K562 (cell line): ENCODE measurements around the gene RNF187. TPM values are rescaled to one million over a fixed set of nuclear protein-coding genes. Genes with fewer than 3 reads are reported as not detected.

Experiments
- ARID1B ChIP-seq: fragments of 450-650 bp; IDR thresholded peaks from 2 replicates; pipeline ENCODE4 v1.6.1; 2016; ENCODE audit warnings: antibody characterized with exemption, mild to moderate bottlenecking, inconsistent platforms
- BRD9 ChIP-seq: fragments of 450-650 bp; IDR thresholded peaks from 2 replicates; pipeline ENCODE4 v1.6.1; 2018; ENCODE audit warnings: low read depth; ENCODE audit not compliant: partially characterized antibody
- BRF1 ChIP-seq: IDR thresholded peaks from 3 replicates; pipeline ENCODE4 v1.6.1; 2011; ENCODE audit warnings: borderline replicate concordance, mild to moderate bottlenecking; ENCODE audit not compliant: insufficient read length; ENCODE audit errors: extremely low read depth
- CHD2 ChIP-seq: IDR thresholded peaks from 2 replicates; pipeline ENCODE4 v1.6.1; 2011; ENCODE audit warnings: low read depth, low read length
- CXXC5 ChIP-seq: fragments of 250-450 bp; sonication (Bioruptor Pico); IDR thresholded peaks from 2 replicates; pipeline ENCODE4 v1.8.0; 2022; ENCODE audit warnings: inconsistent platforms, mild to moderate bottlenecking, moderate library complexity
- ELF4 ChIP-seq: fragments of 450-650 bp; formaldehyde crosslinking; IDR thresholded peaks from 2 replicates; pipeline ENCODE4 v1.4.0; 2022; ENCODE audit warnings: missing genetic modification characterization
- ILK ChIP-seq: fragments of 450-650 bp; IDR thresholded peaks from 2 replicates; pipeline ENCODE4 v1.6.1; 2016; ENCODE audit warnings: missing genetic modification characterization, low read depth, mild to moderate bottlenecking, missing compliant biosample characterization, moderate library complexity, borderline replicate concordance
- MAZ ChIP-seq, 2 experiments: fragments of 450-650 bp in 1 of 2; sonication (generic) in 1 of 2; formaldehyde crosslinking; IDR thresholded peaks in 1 of 2; conservative IDR thresholded peaks in 1 of 2; 2 replicates each; pipeline versions ENCODE4 v1.4.0 to v1.5.0; 2020; ENCODE audit warnings: mild to moderate bottlenecking in 1 of 2, missing genetic modification reagents in 1 of 2
- POLR2B ChIP-seq: fragments of 450-650 bp; IDR thresholded peaks from 2 replicates; pipeline ENCODE4 v1.6.1; 2018; ENCODE audit warnings: low read depth; ENCODE audit not compliant: partially characterized antibody
- POLR3G ChIP-seq: IDR thresholded peaks from 2 replicates; pipeline ENCODE4 v1.6.1; 2011; ENCODE audit not compliant: insufficient read length, insufficient replicate concordance; ENCODE audit errors: extremely low read depth
- PTRF ChIP-seq: fragments of 450-650 bp; IDR thresholded peaks from 2 replicates; pipeline ENCODE4 v1.6.1; 2016; ENCODE audit warnings: mild to moderate bottlenecking, missing genetic modification characterization, missing compliant biosample characterization
- RBM17 ChIP-seq: fragments of 200-400 bp; formaldehyde crosslinking; IDR thresholded peaks from 2 replicates; pipeline ENCODE4 v1.6.1; 2017; ENCODE audit warnings: low read depth, mild to moderate bottlenecking, low read length, borderline replicate concordance
- SRF ChIP-seq, 2 experiments: fragments of 250-450, 450-650 bp in 1 of 2; sonication (Bioruptor Pico) in 1 of 2; sonication (generic) in 1 of 2; formaldehyde crosslinking; IDR thresholded peaks; 2 replicates each; pipeline versions ENCODE4 v1.5.0 to v1.5.1; 2020 to 2022; ENCODE audit warnings: mild to moderate bottlenecking in 1 of 2, missing genetic modification reagents in 1 of 2
- TRIM24 ChIP-seq, 2 experiments: fragments of 450-650 bp; IDR thresholded peaks; 2 replicates each; pipeline ENCODE4 v1.6.1; 2016
- VEZF1 ChIP-seq: fragments of 200-800 bp; sonication (Bioruptor generic); IDR thresholded peaks from 2 replicates; pipeline ENCODE4 v1.6.1; 2017; ENCODE audit warnings: missing genetic modification characterization, missing compliant biosample characterization
- polyA plus RNA-seq, 8 experiments: library from polyadenylated mRNA; depleted of rRNA in 4 of 8; stranded (reverse) in 5 of 8; unstranded in 3 of 8; fragments of >200 nt; fragmentation: Nextera tagmentation in 2 of 8; fragmentation: Illumina TruSeq in 1 of 8; extraction: Ambion mirVana in 2 of 8; extraction: Trizol in 1 of 8; gene quantifications; 2 replicates each; pipeline versions ENCODE4 v1.2.1 to v1.2.3, GENCODE V29; 2011 to 2014; ENCODE audit warnings: inconsistent platforms in 1 of 8, missing spikeins in 1 of 8
- total RNA-seq, 7 experiments: library from RNA; depleted of rRNA in 6 of 7; stranded (reverse); fragments of >200 nt in 6 of 7; fragmentation: Illumina TruSeq in 2 of 7; extraction: Trizol in 2 of 7; gene quantifications; 2 replicates each; pipeline versions ENCODE4 v1.2.1 to v1.2.3, GENCODE V29; 2011 to 2021; ENCODE audit warnings: low replicate concordance in 1 of 7
- TF ChIP-seq, protein P1 (sequence below): fragments of 450-650 bp; IDR thresholded peaks from 2 replicates; pipeline ENCODE4 v1.6.1; 2014; ENCODE audit warnings: low read depth, mild to moderate bottlenecking, moderate library complexity, borderline replicate concordance
- TF ChIP-seq, protein P2 (sequence below): fragments of 450-650 bp; IDR thresholded peaks from 2 replicates; pipeline ENCODE4 v1.6.1; 2018; ENCODE audit not compliant: partially characterized antibody
- TF ChIP-seq, protein P3 (sequence below): fragments of 450-650 bp; formaldehyde crosslinking; IDR thresholded peaks from 2 replicates; pipeline ENCODE4 v1.4.0; 2020; ENCODE audit warnings: mild to moderate bottlenecking, mixed read lengths

The RNF187 gene
- total and polyA plus RNA-seq, 9 of the 15 experiments (the other 6 are each of a cell fraction or from before 2014, with no cell fraction given), result 2.3 to 119 (median 41.9) TPM

- peak; percentile 21 to 74; a peak in 3 of 4 replicates for TF ChIP-seq MAZ (CRISPR knock-in tag; conservative IDR thresholded peaks at IDR 0.05 in 1 of 2, IDR thresholded peaks at IDR 0.05 in 1 of 2)
- TF ChIP-seq SRF (CRISPR knock-in tag; IDR thresholded peaks at IDR 0.05), result peak in 1 of 2 experiments; percentile 52; a peak in 1 of 4 replicates
- TF ChIP-seq, protein P1, sequence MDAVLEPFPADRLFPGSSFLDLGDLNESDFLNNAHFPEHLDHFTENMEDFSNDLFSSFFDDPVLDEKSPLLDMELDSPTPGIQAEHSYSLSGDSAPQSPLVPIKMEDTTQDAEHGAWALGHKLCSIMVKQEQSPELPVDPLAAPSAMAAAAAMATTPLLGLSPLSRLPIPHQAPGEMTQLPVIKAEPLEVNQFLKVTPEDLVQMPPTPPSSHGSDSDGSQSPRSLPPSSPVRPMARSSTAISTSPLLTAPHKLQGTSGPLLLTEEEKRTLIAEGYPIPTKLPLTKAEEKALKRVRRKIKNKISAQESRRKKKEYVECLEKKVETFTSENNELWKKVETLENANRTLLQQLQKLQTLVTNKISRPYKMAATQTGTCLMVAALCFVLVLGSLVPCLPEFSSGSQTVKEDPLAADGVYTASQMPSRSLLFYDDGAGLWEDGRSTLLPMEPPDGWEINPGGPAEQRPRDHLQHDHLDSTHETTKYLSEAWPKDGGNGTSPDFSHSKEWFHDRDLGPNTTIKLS, result no peak
- no peak; the same call in 1 of the 2 replicates for TF ChIP-seq VEZF1 (CRISPR knock-in tag)
- TF ChIP-seq POLR2B, result no peak
- no peak for TF ChIP-seq CHD2
- no peak for TF ChIP-seq PTRF (tag)
- no peak for TF ChIP-seq ILK
- peak; percentile 60 for TF ChIP-seq CXXC5 (CRISPR knock-in tag)
- no peak for TF ChIP-seq TRIM24 (IDR thresholded peaks at IDR 0.05)
- peak; percentile 54 for TF ChIP-seq BRD9
- no peak for TF ChIP-seq ELF4 (CRISPR knock-in tag)
- TF ChIP-seq BRF1, result no peak
- no peak for TF ChIP-seq RBM17
- TF ChIP-seq, protein P2, sequence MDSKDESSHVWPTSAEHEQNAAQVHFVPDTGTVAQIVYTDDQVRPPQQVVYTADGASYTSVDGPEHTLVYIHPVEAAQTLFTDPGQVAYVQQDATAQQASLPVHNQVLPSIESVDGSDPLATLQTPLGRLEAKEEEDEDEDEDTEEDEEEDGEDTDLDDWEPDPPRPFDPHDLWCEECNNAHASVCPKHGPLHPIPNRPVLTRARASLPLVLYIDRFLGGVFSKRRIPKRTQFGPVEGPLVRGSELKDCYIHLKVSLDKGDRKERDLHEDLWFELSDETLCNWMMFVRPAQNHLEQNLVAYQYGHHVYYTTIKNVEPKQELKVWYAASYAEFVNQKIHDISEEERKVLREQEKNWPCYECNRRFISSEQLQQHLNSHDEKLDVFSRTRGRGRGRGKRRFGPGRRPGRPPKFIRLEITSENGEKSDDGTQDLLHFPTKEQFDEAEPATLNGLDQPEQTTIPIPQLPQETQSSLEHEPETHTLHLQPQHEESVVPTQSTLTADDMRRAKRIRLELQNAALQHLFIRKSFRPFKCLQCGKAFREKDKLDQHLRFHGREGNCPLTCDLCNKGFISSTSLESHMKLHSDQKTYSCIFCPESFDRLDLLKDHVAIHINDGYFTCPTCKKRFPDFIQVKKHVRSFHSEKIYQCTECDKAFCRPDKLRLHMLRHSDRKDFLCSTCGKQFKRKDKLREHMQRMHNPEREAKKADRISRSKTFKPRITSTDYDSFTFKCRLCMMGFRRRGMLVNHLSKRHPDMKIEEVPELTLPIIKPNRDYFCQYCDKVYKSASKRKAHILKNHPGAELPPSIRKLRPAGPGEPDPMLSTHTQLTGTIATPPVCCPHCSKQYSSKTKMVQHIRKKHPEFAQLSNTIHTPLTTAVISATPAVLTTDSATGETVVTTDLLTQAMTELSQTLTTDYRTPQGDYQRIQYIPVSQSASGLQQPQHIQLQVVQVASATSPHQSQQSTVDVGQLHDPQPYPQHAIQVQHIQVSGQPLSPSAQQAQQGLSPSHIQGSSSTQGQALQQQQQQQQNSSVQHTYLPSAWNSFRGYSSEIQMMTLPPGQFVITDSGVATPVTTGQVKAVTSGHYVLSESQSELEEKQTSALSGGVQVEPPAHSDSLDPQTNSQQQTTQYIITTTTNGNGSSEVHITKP, result no peak
- TF ChIP-seq ARID1B, result no peak
- no peak for TF ChIP-seq POLR3G
- TF ChIP-seq, protein P3, sequence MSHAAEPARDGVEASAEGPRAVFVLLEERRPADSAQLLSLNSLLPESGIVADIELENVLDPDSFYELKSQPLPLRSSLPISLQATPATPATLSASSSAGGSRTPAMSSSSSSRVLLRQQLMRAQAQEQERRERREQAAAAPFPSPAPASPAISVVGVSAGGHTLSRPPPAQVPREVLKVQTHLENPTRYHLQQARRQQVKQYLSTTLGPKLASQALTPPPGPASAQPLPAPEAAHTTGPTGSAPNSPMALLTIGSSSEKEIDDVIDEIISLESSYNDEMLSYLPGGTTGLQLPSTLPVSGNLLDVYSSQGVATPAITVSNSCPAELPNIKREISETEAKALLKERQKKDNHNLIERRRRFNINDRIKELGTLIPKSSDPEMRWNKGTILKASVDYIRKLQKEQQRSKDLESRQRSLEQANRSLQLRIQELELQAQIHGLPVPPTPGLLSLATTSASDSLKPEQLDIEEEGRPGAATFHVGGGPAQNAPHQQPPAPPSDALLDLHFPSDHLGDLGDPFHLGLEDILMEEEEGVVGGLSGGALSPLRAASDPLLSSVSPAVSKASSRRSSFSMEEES, result no peak; the same call in 1 of the 2 replicates
Measured at GRCh38 chr1:228500901-228501871, 14.0 kb downstream of the RNF187 start (continued).
